ENCODE measurements around the gene SIM2.

The SIM2 gene

GRCh38 chr21:36744560-36745231 is 45.8 kb downstream of the SIM2 start:
- TF ChIP-seq, protein P1, sequence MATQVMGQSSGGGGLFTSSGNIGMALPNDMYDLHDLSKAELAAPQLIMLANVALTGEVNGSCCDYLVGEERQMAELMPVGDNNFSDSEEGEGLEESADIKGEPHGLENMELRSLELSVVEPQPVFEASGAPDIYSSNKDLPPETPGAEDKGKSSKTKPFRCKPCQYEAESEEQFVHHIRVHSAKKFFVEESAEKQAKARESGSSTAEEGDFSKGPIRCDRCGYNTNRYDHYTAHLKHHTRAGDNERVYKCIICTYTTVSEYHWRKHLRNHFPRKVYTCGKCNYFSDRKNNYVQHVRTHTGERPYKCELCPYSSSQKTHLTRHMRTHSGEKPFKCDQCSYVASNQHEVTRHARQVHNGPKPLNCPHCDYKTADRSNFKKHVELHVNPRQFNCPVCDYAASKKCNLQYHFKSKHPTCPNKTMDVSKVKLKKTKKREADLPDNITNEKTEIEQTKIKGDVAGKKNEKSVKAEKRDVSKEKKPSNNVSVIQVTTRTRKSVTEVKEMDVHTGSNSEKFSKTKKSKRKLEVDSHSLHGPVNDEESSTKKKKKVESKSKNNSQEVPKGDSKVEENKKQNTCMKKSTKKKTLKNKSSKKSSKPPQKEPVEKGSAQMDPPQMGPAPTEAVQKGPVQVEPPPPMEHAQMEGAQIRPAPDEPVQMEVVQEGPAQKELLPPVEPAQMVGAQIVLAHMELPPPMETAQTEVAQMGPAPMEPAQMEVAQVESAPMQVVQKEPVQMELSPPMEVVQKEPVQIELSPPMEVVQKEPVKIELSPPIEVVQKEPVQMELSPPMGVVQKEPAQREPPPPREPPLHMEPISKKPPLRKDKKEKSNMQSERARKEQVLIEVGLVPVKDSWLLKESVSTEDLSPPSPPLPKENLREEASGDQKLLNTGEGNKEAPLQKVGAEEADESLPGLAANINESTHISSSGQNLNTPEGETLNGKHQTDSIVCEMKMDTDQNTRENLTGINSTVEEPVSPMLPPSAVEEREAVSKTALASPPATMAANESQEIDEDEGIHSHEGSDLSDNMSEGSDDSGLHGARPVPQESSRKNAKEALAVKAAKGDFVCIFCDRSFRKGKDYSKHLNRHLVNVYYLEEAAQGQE (IDR thresholded peaks at IDR 0.05; ENCODE audit: insufficient read depth in 1 of 2, low read depth in 2 of 2, low read length in 2 of 2) = no peak
- TF ChIP-seq POLR2AphosphoS5 (IDR thresholded peaks at IDR 0.05; ENCODE audit: low read depth, low read length) (no peak), TAF1 (IDR thresholded peaks at IDR 0.05; ENCODE audit: borderline replicate concordance, insufficient read depth, low read length) (no peak), FOXP2 (optimal IDR thresholded peaks at IDR 0.05; ENCODE audit: borderline replicate concordance, extremely low read depth, extremely low read length, insufficient read depth) (no peak), SIN3A (IDR thresholded peaks at IDR 0.05; ENCODE audit: borderline replicate concordance, insufficient read depth, low read length) (no peak)

DNA sequence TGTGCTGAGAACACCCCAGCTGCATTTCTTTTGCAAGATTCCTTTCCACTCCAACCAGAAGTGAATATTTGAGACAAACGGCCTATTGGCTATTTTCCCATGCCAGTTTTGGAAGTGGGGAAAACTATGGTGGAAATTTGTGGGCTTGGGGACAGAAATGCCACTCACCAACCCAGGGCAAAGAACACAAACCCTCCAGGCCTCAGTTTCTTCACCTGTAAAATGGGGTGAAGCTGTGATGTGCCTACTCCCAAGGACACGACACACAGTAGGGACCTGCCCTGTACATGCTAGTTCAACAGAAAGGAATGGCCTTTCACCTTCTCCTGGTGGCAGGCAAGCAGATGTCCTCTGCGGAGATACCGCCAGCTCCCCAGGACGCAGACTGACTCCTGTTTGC is 46.5 kb downstream of the SIM2 start:
- TF ChIP-seq SIN3A (IDR thresholded peaks at IDR 0.05; ENCODE audit: borderline replicate concordance, insufficient read depth, low read length) (no peak), POLR2AphosphoS5 (IDR thresholded peaks at IDR 0.05; ENCODE audit: low read depth, low read length) (no peak), FOXP2 (optimal IDR thresholded peaks at IDR 0.05; ENCODE audit: borderline replicate concordance, extremely low read depth, extremely low read length, insufficient read depth) (no peak), TAF1 (IDR thresholded peaks at IDR 0.05; ENCODE audit: borderline replicate concordance, insufficient read depth, low read length) (no peak)
- TF ChIP-seq, protein P1 (IDR thresholded peaks at IDR 0.05; ENCODE audit: insufficient read depth in 1 of 2, low read depth in 2 of 2, low read length in 2 of 2) = no peak

DNA sequence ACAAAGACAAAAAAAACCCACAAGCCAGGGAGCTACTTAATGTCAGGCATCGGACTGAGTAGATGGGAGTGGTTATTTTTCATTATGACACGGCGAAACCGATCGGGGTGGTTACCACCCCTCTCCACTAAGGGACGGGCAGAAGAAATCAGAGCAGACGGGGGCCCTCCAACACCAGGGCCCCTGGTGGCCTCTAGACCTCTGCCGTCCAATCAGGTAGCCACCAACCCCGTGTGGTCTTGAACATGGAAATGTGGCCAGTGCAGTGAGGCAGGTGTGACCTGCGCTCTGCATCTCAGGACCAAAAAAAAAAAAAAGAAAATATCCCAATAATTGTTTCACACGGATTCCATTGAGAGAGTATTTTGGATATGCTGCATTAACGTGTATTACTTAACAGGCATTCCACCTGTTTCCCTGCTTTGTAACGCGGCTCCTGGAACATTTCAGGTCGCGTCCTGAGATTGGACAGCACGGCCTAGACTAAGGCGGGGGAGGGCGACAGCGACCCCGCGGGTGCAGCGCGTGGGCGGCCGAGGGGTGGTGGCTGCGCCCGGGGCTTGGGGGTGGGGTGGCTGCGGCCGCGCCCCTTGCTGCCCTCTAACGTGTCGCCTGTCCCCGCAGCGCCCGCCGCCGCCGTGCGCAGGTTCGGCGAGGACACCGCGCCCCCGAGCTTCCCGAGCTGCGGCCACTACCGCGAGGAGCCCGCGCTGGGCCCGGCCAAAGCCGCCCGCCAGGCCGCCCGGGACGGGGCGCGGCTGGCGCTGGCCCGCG is 48.3 kb downstream of the SIM2 start:
- TF ChIP-seq TAF1 (IDR thresholded peaks at IDR 0.05; ENCODE audit: borderline replicate concordance, insufficient read depth, low read length) (no peak), POLR2AphosphoS5 (IDR thresholded peaks at IDR 0.05; ENCODE audit: low read depth, low read length) (no peak), SIN3A (IDR thresholded peaks at IDR 0.05; ENCODE audit: borderline replicate concordance, insufficient read depth, low read length) (no peak), FOXP2 (optimal IDR thresholded peaks at IDR 0.05; ENCODE audit: borderline replicate concordance, extremely low read depth, extremely low read length, insufficient read depth) (no peak)
- TF ChIP-seq, protein P1 (IDR thresholded peaks at IDR 0.05; ENCODE audit: insufficient read depth in 1 of 2, low read depth in 2 of 2, low read length in 2 of 2) = no peak

DNA sequence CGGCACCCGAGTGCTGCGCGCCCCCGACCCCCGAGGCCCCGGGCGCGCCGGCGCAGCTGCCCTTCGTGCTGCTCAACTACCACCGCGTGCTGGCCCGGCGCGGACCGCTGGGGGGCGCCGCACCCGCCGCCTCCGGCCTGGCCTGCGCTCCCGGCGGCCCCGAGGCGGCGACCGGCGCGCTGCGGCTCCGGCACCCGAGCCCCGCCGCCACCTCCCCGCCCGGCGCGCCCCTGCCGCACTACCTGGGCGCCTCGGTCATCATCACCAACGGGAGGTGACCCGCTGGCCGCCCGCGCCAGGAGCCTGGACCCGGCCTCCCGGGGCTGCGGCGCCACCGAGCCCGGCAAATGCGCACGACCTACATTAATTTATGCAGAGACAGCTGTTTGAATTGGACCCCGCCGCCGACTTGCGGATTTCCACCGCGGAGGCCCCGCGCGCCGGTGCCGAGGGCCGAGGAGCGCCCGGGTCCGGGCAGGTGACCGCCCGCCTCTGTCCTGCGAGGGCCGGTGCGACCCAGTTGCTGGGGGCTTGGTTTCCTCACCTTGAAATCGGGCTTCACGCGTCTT is 49.0 kb downstream of the SIM2 start:
- TF ChIP-seq, protein P1 (IDR thresholded peaks at IDR 0.05; ENCODE audit: insufficient read depth in 1 of 2, low read depth in 2 of 2, low read length in 2 of 2) = no peak
- TF ChIP-seq TAF1 (IDR thresholded peaks at IDR 0.05; ENCODE audit: borderline replicate concordance, insufficient read depth, low read length) (no peak), POLR2AphosphoS5 (IDR thresholded peaks at IDR 0.05; ENCODE audit: low read depth, low read length) (no peak), SIN3A (IDR thresholded peaks at IDR 0.05; ENCODE audit: borderline replicate concordance, insufficient read depth, low read length) (no peak), FOXP2 (optimal IDR thresholded peaks at IDR 0.05; ENCODE audit: borderline replicate concordance, extremely low read depth, extremely low read length, insufficient read depth) (no peak)

Data from PFSK-1 (cell line).